ENCODE results near the gene GOLGB1.
"Not testable (repeated sequence)": the region's sequence is repeated elsewhere in the genome, so short reads cannot be mapped to it uniquely, and the experiment has no call there.

GOLGB1 gene

DNA sequence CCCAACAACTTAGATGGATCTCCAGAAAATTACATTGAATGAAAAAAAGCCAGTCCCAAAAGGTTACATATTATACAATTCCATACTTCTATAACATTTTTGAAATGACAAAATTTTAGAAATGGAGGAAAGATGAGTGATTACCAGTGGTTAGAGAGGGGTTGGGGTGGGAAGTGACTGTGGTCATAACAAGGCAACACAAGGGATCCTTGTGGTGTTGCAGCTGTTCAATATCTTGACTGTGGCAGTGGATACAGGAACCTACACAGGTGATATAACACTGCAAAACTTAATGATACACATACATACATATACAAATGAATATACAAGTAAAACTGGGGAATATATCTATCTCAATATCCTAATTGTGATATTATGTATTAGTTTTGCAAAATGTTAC, 9.6 kb downstream of the GOLGB1 start:
- no peak for DNase-seq

DNA sequence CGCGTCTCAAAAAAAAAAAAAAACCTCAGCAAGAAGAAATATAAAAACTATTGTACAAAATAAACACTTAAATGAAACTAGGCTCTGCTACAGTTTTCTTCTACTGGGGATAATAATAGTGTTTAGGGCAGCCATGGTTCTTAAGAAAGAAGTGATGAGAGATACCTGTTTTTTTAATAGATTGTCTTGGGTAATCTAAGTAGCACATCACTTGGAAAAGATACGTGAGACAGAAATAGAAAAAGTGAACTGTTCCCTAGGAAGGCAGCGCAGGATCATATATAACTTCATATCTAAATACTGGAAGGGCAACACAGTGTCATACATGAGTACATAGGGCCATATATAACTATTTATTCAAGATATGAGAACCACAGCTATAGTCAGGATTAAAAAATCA, 11.9 kb downstream of the GOLGB1 start:
- DNase-seq, result no peak

DNA sequence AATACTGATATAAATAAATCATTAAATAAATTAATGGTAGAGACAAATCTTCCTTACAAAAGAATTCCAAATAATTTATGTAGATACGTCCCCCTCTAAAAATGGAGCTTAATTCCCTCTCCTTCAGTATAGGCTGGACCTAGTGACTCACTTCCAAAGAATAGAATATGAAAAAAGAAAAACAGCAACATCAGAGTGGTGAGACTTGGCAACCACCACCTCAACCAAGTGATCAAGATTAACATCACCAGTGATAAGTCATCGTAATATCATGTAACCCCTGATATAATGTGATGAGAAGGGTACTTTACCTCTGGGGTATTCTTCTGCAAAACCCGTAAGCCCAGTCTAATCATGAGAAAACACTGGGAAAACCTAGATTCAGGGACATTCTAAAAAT, 13.4 kb downstream of the GOLGB1 start:
- DNase-seq, result no peak

DNA sequence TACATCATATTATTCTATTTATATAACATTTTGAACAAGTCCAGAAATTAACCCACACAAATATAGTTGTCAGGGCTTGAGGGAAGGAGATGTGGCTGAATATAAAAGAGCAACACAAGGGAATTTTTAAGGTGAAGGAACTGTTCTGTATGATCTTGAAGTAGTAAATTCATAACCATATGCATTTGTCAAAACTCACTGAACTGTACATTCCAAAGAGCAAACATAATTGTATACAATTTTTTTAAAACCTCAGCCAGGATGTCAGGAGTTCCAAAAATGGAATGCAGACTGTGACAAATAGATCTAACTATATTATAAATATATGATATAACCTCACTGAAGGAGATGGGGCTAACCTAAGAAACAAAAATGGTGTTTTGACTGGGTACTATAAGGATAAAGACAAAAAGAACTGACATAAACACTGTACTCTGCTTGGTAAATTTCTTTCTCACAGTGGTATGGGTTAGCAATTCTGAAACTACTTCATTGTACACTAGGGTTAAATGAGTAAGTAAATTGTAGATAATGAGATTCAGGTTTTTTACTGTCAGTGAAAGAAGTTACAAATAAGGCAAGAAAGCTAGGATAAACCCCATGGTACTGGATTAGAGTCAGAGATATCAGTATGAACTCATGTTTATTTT, 14.4 kb downstream of the GOLGB1 start:
- DNase-seq, result no peak

DNA sequence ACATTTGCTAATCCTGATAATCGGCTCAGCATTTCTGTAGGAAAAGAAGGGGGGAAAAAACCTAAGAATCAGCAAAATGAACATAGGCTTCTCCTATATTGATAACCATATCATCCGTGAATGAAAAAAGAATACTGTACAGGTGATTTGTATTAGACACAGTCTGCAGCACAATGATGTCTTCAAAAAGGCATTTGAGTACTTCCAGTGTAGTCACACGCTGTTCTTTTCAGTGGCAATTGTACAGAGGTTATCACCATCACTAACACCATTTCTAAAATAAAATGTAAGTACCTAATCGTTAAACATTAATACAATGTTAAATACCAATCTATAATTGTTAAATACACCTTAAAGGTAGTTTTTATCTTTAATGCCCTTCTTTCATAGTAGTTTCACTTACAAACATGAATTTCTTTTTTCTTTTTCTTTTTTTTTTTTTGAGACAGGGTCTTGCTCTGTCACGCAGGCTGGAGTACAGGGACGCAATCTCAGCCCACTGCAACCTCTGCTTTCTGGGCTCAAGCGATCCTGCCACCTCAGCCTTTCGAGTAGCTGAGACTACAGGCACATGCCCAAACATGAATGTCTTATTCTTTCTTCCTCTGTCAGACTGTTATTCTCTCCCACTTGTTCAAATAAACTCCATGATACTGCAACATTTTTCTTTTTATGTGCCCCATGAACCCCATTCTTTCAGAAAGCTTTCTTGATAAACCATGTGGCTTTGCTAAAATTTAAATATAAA, 18.4 kb downstream of the GOLGB1 start:
- no peak for DNase-seq

DNA sequence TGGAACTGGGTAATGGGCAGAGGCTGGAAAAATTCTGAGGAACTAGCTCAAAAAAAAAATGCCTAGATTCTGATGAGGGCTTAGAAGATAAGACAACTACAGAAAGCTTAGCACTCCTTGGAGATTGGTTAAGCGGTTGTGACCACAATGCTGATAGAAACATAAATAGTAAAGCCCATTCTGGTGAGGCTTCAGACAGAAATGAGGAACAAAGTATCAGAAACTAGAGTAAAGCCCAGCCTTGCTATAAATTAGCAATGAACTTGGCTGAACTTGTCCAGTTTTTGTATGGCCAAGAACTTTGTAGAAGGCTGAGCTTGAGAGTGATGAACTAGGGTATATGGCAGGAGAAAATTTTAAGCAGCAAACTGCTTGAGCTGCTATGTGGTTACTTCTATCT, 25.4 kb downstream of the GOLGB1 start:
- no peak for DNase-seq

DNA sequence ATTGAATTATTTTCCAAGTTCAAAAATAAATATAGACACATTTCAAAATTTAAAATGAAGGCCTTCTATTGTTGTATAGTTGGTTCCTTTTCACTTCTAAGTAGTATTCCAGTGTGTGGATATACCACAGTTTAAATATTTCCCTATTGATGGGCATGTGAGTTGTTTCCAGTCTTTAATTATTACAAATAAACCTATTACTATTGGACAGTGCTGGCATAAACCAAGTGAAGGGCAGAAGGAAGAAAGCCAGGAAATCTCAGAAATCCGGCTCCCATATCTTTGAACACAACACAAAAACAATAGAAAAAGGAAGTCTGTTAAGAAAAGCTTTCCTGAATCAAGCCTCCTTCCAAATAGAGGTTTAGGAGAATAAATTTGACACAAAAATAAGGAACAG, 26.1 kb downstream of the GOLGB1 start:
- no peak for DNase-seq

DNA sequence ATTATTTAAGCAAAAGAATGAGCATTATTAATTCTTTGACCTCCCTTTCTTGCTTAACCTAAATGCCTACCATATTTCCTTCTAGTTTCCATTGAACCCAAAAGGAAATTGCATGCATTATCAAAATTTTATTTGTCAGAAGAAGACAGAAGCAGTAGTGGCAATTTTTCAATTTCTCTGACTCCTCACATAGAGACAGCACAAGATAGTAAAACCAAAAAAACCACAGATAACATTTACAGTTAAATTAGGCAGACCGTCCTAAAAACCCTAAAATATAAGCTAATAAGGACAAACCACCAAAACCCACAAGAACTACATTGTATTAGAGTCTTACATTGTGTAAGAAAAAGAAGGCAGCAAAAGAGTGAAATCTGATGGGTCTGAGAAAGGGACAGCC, 27.1 kb downstream of the GOLGB1 start:
- no peak for DNase-seq

DNA sequence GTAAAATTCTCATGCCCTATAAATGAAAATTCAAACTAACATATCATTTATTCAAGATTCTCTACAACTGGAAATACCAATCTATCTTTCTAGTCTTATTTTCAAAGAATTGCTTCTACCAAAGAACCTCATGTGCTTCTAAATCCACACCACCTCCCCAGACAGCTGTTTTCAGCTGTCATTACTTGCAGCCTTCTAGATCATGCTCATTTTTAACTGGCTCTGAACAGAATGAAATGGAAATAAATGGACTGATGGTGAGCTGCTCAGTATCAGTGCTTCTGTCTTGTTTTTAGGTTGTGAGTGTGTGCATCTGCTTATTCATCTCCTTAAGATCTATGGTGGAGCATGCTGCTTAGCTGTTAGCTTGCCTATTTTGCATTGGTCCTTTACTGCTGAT, 29.4 kb downstream of the GOLGB1 start:
- no peak for DNase-seq

DNA sequence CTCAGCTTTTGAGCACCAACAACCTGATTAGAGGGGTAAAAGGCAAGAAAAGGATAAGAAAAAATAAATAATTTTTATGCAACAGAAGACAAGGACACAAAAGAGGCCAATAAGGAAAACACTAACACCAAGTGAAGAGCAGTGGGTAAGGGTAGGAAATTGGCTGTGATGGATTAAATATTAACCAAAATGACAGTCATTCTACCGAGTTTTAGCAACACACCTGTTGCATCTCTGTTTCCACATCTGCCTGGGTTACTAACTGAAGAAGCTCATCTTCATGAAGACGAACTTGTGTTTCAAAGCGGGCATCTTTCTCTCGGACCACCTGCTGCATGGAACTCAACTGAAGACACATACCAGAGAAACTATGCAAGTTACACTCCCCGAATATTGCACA, 30.1 kb downstream of the GOLGB1 start:
- DNase-seq, result no peak

DNA sequence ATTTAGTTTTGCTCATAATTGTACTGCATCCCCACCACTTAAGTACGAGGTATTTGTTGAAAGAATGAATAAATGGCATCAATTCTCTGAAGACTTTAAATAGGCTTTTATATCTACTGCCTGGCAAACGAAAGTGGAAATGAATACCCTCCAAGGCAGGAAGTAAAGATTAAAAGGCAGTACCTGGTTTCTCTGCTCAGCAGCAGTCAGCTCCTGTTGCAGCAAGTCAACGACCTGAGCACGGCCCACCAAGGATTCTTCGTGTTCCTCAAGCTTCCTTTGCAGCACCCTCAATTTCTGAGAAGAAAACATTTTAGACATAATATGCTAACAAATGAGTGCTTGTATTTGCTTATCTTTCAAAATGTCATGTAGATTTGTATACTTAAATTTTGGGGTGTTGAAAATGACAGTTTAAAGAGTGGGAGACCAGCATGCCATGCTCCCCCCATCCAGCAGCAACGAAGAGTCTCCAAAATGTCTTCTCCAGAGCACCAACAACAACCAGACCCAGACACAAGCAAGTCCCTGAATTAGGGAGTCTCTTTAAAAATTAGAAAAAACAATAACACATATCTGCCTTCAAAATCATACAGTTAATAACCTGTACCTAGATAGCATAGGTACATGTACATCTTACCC, 31.2 kb downstream of the GOLGB1 start:
- peak; percentile 10 for DNase-seq

DNA sequence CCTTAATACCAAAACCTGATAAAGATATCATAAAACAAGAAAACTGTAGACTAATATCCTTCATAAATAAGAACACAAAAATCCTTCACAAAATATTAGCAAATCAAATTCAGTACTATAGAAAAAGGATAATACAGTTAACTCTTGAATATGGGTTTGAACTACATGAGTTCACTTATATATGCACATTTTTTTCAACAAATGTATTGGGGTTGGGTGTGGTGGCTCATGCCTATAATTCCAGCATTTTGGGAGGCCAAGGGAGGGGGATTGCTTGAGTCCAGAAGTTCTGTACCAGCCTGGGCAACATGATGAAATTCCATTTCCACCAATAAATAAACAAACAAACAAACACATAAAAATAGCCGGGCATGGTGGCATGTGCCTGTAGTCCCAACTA, 39.2 kb downstream of the GOLGB1 start:
- DNase-seq, result no peak

DNA sequence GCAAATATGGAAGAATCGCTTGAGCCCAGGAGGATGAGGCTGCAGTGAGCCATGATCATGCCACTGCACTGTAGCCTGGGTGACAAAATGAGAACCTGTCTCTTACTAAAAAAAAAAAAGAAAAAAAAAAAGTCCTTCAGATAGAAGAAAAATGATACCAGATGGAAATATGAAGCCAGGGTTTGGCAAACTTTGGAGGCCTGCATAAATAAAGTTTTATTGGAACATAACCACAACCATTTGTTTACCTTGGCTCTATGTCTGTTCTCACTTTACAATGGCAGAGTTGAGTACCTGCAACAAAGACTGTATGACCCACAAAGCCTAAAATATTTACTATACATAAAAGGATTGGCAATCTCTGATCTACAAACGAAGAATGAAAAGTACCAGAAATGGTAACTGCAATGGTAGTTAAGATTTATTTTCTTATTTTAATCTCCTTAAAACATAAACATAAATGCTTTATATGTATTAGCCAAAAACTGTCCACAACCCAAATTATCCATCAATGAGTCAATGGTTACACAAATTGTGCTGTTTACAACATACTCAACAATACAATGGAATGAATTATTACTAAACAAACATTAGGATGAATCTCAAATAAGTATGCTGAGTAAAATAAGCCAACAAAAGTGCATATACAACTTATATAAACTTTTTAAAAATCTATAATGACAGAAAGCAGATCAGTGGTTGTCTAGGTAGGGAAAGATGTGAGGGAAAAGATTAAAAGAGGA, 41.8 kb downstream of the GOLGB1 start:
- DNase-seq, result no peak

DNA sequence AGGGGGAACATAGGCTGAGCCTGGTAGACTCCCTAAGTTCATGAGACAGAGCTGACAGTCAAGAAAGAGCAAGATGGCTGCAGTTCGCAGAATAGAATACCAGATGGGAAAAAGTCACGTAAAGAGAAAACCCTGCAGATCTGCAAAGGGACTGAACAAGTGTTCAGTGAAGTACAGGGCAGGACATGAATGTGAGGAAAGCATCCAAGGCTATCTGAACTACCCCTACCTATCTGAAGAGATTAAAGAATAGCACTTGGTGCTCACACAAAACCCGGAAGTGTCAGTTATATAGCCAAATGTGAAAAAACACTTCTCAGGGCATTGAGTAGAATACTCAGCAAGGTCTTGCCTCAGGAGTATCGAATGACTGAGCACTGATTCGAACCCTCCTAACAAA, 44.0 kb downstream of the GOLGB1 start:
- no peak for DNase-seq

DNA sequence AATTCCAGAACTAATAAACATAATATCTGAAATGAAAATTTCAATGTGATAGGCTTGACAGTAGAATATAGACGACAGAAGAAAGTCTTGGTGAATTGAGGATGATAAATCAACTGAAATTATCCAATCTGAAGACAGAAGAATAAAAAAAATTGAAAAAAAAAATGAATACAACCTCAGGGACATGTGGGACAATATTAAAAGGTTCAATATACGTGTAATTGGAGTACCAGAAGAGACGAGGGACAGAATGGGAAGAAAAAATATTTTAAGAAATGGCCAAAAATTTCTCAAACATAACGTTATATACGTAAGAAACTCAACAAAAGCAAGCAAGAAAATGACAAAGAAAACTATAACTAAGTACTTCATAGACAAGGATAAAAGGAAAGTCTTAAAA, 45.6 kb downstream of the GOLGB1 start:
- no peak for DNase-seq

DNA sequence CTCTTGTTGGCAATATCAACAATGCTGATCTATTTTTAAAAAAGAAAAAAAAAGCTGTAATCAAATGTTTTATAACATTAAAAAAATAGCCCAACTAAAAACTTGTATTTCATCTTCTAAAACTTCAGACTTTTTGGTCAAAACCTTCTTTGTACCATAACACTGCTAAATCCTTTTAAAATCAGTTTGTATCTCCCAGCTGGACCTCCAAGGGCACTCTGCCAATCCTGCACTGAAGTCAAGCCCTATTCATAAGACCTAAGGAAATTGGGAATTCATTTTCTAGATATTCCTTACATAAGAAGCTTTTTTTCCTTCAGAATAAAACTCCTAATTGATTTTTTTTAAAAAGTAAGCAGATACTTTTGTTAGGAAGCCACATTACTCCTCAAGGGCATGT, 50.6 kb downstream of the GOLGB1 start:
- no peak for DNase-seq

DNA sequence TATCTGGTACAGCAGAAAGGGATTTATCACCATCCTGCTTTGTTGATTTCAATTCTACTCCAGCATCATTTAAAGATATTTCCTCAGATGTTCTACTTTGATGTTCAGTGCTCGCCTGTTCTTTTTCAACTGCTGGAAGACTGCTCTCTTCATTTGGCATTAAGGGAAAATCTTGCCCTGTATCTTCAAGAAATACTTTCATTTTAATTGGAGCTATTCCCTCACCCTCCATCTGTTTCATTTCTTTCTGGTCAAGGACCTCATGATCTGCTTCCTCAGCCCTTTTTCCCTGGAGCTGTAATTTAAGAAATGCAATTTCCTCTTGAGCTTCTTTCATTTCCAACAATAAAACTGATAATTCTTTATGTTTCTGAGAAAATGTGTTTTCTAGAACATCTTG, 51.1 kb downstream of the GOLGB1 start:
- no peak for DNase-seq

DNA sequence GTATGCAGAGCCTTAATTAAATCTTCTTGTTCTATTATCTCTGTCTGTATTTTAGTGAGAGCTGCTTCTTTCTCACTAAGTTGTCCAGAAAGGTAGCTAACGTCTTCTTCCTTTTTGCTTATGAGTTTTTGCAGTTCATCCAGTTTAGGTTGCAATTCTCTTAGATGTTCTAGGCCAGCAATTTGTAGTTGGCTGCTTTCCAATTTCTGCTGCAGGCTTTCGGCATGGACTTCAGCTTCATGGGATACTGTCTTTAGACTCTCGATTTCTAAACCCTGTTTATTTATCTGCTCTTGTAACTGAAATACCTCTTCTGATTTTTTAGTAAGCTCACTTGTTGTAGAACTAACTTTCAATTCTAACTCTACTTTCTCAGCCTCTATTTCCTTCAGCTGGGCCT, 53.4 kb downstream of the GOLGB1 start:
- no peak for DNase-seq

DNA sequence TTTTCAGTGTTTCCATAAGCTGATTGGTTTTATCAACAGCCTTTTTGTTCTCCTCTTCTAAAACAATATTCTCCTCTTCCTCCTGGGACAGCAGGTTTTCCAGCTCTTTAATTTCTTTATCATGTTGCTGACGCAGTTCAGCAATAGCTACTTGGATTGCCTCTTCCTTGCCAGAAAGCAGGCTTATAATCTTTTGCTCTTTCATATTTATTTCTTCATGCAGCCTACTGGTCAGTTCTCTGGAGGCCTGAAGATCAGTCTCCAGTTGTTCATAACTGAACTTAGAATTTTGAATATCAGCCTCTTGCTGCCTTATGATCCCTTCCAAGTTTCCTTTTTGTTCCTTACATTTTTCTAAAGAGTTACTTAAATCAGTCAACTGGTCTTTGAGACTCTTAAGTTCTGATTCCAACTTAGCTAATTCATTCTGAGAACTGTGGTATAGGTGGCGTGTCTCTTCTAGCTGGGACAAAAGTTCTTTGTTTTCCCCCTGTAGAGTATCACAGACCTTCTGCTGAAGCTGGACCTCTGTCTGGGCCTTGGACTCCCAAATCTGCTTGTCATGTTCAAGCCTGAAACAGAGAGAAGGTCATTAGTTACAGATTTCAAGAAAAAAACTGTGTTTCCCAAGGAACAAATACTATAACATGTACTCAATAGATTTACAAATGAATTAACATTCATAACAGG, 57.4 kb downstream of the GOLGB1 start:
- no peak for DNase-seq

DNA sequence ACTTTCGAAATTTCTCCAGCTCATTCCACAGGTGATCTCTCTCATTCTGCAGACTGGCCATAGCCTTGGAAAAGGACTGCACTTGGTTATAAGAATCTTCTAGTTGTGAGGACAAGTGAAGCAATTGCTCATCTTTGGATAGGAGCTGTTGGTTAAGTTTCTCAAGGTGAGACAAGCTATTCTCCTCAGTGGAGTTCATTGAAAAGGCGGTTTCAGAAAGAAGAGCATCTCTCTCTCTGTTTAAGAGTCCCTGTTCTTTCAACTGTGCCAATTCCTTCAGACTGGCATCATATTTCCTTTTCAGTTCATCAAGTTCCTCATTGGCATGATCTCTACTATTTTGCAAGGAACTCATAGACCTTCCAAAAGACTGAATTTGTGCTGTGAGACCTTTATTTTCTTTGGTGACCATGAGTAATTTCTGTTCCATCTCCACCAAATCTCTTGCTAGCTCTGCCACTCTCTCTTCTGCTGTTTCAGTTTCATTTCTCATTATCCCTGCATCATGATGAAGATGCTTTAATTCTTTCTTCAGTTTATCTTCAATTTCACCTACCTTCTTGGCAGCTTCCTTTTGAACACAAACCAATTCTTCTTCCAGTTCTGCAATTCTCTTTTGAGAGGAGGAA, 58.6 kb downstream of the GOLGB1 start:
- no peak for DNase-seq

DNA sequence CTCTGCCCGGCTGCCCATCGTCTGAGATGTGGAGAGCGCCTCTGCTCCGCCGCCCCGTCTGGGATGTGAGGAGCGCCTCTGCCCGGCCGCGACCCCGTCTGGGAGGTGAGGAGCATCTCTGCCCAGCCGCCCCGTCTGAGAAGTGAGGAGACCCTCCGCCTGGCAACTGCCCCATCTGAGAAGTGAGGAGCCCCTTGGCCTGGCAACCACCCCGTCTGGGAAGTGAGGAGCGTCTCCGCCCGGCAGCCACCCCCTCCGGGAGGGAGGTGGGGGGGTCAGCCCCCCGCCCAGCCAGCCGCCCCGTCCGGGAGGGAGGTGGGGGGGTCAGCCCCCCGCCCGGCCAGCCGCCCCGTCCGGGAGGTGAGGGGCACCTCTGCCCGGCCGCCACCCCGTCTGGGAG, 60.8 kb downstream of the GOLGB1 start:
- not testable (repeated sequence) for DNase-seq

DNA sequence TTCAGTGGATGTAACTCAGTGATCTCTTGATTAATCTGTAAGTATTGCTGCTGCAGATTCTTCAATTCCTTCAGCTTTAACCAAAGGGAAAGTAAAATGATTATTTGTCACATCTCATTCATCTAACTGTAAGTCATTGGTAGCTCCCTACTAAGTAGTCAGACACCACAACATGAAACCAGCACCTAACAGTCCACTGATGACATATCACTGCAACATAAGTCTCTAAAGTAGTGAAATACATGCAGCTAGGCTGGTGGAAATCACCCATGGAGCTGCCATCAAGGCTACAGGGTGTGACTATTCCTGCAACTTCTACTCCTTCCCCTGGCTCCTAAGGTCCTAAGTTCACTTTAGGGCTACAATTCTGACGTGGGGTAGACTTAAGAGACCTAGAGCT, 67.7 kb downstream of the GOLGB1 start:
- no peak for DNase-seq

DNA sequence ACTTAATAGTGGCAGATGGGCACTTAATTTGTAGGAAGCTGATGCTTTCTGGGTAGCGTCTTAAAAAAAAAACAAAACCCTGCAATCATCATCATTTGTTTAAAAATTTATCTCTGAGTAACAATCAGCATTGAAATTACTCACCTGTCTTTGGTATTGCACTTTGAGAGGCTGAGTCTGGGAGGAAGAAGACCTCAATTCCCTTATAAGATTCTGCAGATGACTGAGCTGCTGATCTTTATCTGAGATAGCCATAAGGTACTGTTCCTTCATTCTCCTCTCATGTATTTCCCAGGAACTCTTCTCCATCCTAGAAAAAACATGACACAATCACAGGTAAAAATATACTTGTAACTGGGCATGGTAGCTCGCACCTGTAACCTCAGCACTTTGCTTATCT, 72.4 kb downstream of the GOLGB1 start:
- DNase-seq, result no peak
